ENCODE data around the gene PTAFR.

DNA sequence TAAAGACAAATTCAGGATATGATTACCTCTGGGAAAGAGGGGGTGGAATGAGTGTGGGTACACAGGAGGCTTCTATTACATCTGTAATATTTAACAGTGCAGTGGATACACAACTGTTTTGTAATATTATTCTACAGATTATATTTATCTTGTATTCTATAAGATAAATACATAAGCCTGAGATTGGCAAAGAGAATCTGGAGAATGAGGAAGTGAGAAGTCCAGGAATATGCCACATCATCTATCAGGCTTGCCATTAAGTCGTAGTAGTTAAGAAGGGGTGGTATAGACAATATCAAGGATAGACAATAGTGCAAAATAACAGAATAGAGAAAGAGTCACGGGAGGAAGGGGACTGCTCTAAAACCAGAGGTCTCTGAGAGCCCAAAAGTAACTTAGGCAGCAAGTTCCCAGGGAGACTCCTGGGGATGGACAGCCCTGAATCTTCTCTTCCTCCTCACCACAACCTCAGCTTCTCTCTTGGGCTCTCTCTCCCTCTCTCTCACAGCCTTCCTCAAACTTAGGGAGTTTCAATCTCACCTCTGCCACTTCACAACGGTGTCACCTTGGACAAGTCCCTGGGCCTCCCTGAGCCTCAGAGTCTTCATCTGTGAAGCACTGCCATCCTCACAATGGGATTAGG lies 14.0 kb upstream of the PTAFR start:
- TF ChIP-seq CTCF (IDR thresholded peaks at IDR 0.05): no peak
- TF ChIP-seq, protein P1, sequence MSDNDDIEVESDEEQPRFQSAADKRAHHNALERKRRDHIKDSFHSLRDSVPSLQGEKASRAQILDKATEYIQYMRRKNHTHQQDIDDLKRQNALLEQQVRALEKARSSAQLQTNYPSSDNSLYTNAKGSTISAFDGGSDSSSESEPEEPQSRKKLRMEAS (IDR thresholded peaks at IDR 0.05): no peak
- TF ChIP-seq SMC3 (IDR thresholded peaks at IDR 0.05): no peak
- TF ChIP-seq PHF8 (IDR thresholded peaks at IDR 0.05; ENCODE audit: borderline replicate concordance, low read depth): no peak
- no peak for TF ChIP-seq POLR2A (IDR thresholded peaks at IDR 0.05; ENCODE audit: low read length)
- TF ChIP-seq SREBF2 (IDR thresholded peaks at IDR 0.05): no peak
- TF ChIP-seq, protein P2, sequence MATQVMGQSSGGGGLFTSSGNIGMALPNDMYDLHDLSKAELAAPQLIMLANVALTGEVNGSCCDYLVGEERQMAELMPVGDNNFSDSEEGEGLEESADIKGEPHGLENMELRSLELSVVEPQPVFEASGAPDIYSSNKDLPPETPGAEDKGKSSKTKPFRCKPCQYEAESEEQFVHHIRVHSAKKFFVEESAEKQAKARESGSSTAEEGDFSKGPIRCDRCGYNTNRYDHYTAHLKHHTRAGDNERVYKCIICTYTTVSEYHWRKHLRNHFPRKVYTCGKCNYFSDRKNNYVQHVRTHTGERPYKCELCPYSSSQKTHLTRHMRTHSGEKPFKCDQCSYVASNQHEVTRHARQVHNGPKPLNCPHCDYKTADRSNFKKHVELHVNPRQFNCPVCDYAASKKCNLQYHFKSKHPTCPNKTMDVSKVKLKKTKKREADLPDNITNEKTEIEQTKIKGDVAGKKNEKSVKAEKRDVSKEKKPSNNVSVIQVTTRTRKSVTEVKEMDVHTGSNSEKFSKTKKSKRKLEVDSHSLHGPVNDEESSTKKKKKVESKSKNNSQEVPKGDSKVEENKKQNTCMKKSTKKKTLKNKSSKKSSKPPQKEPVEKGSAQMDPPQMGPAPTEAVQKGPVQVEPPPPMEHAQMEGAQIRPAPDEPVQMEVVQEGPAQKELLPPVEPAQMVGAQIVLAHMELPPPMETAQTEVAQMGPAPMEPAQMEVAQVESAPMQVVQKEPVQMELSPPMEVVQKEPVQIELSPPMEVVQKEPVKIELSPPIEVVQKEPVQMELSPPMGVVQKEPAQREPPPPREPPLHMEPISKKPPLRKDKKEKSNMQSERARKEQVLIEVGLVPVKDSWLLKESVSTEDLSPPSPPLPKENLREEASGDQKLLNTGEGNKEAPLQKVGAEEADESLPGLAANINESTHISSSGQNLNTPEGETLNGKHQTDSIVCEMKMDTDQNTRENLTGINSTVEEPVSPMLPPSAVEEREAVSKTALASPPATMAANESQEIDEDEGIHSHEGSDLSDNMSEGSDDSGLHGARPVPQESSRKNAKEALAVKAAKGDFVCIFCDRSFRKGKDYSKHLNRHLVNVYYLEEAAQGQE (IDR thresholded peaks at IDR 0.05): no peak
- TF ChIP-seq NPAS2 (CRISPR knock-in tag; IDR thresholded peaks at IDR 0.05; ENCODE audit: borderline replicate concordance): no peak
- TF ChIP-seq MYC (IDR thresholded peaks at IDR 0.05; ENCODE audit: borderline replicate concordance, low read length): no peak
- no peak for TF ChIP-seq BCL3 (IDR thresholded peaks at IDR 0.05)
- TF ChIP-seq TP53 (CRISPR knock-in tag; IDR thresholded peaks at IDR 0.05): no peak
- no peak for TF ChIP-seq HOXA7 (CRISPR knock-in tag; IDR thresholded peaks at IDR 0.05)

Measured in A549 (cell line).